Astrocyte (in vitro differentiated cells and primary cell): ENCODE measurements around the gene SLC26A1. TPM values are rescaled to one million over a fixed set of nuclear protein-coding genes. Genes with fewer than 3 reads are reported as not detected.

ENCODE experiments used
- DNase-seq: peaks from one replicate; pipeline ENCODE4 v3.0.0-alpha.2; 2010; ENCODE audit warnings: low read depth
- FAIRE-seq: peaks from 2 replicates; lab custom pipeline; 2011; peaks lifted over from hg19 to GRCh38; lab: Jason Lieb, UNC
- H2AFZ ChIP-seq: 2 replicates; pipeline ENCODE4 v1.6.0; 2012; ENCODE audit warnings: low read depth, low read length, inconsistent platforms
- H3K27ac ChIP-seq: 2 replicates; pipeline ENCODE4 v1.5.1; 2011; ENCODE audit warnings: low read depth, low read length, inconsistent platforms
- H3K27me3 ChIP-seq: 2 replicates; pipeline ENCODE4 v1.6.0; 2011; ENCODE audit warnings: low read length, inconsistent platforms; ENCODE audit not compliant: insufficient read depth
- H3K36me3 ChIP-seq: 2 replicates; pipeline ENCODE4 v1.5.1; 2011; ENCODE audit warnings: low read length, inconsistent platforms; ENCODE audit not compliant: insufficient read depth
- H3K4me1 ChIP-seq: 2 replicates; pipeline ENCODE4 v1.5.1; 2011; ENCODE audit warnings: low read length, inconsistent platforms; ENCODE audit not compliant: insufficient read depth
- H3K4me2 ChIP-seq: 2 replicates; pipeline ENCODE4 v1.6.0; 2012; ENCODE audit warnings: low read length, inconsistent platforms
- H3K4me3 ChIP-seq: 2 replicates; pipeline ENCODE4 v1.5.1; 2011; ENCODE audit warnings: low read depth, mild to moderate bottlenecking, low read length, inconsistent platforms; ENCODE audit not compliant: insufficient read depth
- H3K79me2 ChIP-seq: 2 replicates; pipeline ENCODE4 v1.6.0; 2012; ENCODE audit warnings: mild to moderate bottlenecking, low read length, inconsistent platforms; ENCODE audit not compliant: insufficient read depth
- H3K9ac ChIP-seq: 2 replicates; pipeline ENCODE4 v1.6.0; 2012; ENCODE audit warnings: mild to moderate bottlenecking, low read length, inconsistent platforms
- H3K9me3 ChIP-seq: 2 replicates; pipeline ENCODE4 v1.5.1; 2012; ENCODE audit warnings: low read depth, mild to moderate bottlenecking, low read length, inconsistent platforms; ENCODE audit not compliant: insufficient read depth
- H4K20me1 ChIP-seq: 2 replicates; pipeline ENCODE4 v1.6.0; 2012; ENCODE audit warnings: low read length, inconsistent platforms; ENCODE audit not compliant: insufficient read depth
- H3K27ac Mint-ChIP-seq: one replicate; pipeline ENCODE4 v1.8.0; 2021; ENCODE audit warnings: mild to moderate bottlenecking, mixed read lengths; ENCODE audit not compliant: unreplicated experiment
- H3K27me3 Mint-ChIP-seq: one replicate; pipeline ENCODE4 v1.8.0; 2021; ENCODE audit warnings: low read depth, mixed read lengths; ENCODE audit not compliant: unreplicated experiment
- H3K36me3 Mint-ChIP-seq: one replicate; pipeline ENCODE4 v1.8.0; 2021; ENCODE audit warnings: low read depth, mixed read lengths; ENCODE audit not compliant: unreplicated experiment
- H3K4me1 Mint-ChIP-seq: one replicate; pipeline ENCODE4 v1.8.0; 2021; ENCODE audit warnings: low read depth, mixed read lengths; ENCODE audit not compliant: unreplicated experiment
- H3K4me3 Mint-ChIP-seq: one replicate; pipeline ENCODE4 v1.8.0; 2021; ENCODE audit warnings: mild to moderate bottlenecking, moderate library complexity, mixed read lengths; ENCODE audit not compliant: unreplicated experiment
- H3K9me3 Mint-ChIP-seq: one replicate; pipeline ENCODE4 v1.8.0; 2021; ENCODE audit warnings: mild to moderate bottlenecking, mixed read lengths; ENCODE audit not compliant: unreplicated experiment
- EZH2 ChIP-seq: IDR thresholded peaks from 2 replicates; pipeline ENCODE4 v1.6.1; 2012; ENCODE audit warnings: mild to moderate bottlenecking, low read length, inconsistent platforms; ENCODE audit not compliant: insufficient read depth
- total RNA-seq: library from RNA; stranded (reverse); gene quantifications from 2 replicates; pipeline ENCODE4 v1.2.1, GENCODE V29; 2021
- TF ChIP-seq, protein P1 (sequence below): IDR thresholded peaks from 2 replicates; pipeline ENCODE4 v1.5.1; 2011; ENCODE audit warnings: low read depth, mild to moderate bottlenecking, inconsistent platforms, low read length, moderate library complexity; ENCODE audit not compliant: insufficient read depth

SLC26A1 gene
- total RNA-seq, 1 donor from 2014 or later, result 0.34 TPM

- Histone ChIP-seq H3K36me3 (no peaks in the 10 kb centered on the region), H3K27me3 (no peaks in the 10 kb centered on the region), H3K9ac (no peak overlapping the region), H3K4me3 (no peak overlapping the region), H3K9me3 (no peaks in the 10 kb centered on the region), H3K4me2 (peak overlapping the region; percentile 19), H3K79me2 (no peaks in the 10 kb centered on the region), H3K27ac (no peak overlapping the region), H3K4me1 (peaks cover 28% of the 10 kb centered on the region), H2AFZ (peak overlapping the region; percentile 52), H4K20me1 (no peaks in the 10 kb centered on the region)
- Mint-ChIP-seq H3K27ac (no peak overlapping the region), H3K36me3 (no peaks in the 10 kb centered on the region), H3K4me1 (peaks cover 2% of the 10 kb centered on the region), H3K27me3 (no peaks in the 10 kb centered on the region), H3K9me3 (no peaks in the 10 kb centered on the region), H3K4me3 (no peak overlapping the region)
- TF ChIP-seq, protein P1, sequence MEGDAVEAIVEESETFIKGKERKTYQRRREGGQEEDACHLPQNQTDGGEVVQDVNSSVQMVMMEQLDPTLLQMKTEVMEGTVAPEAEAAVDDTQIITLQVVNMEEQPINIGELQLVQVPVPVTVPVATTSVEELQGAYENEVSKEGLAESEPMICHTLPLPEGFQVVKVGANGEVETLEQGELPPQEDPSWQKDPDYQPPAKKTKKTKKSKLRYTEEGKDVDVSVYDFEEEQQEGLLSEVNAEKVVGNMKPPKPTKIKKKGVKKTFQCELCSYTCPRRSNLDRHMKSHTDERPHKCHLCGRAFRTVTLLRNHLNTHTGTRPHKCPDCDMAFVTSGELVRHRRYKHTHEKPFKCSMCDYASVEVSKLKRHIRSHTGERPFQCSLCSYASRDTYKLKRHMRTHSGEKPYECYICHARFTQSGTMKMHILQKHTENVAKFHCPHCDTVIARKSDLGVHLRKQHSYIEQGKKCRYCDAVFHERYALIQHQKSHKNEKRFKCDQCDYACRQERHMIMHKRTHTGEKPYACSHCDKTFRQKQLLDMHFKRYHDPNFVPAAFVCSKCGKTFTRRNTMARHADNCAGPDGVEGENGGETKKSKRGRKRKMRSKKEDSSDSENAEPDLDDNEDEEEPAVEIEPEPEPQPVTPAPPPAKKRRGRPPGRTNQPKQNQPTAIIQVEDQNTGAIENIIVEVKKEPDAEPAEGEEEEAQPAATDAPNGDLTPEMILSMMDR, result no peak
- no peak for TF ChIP-seq EZH2
- DNase-seq, result no peak
- FAIRE-seq, result no peak
Observed at GRCh38 chr4:1035510-1035909, 42.3 kb upstream of the SLC26A1 start.

GRCh38 chr4:1033840-1034551 is 40.8 kb upstream of the SLC26A1 start:
- Histone ChIP-seq H3K4me1 (peaks cover 17% of the 10 kb centered on the region), H3K9ac (peak overlapping the region; percentile 62), H2AFZ (peak overlapping the region; percentile 73), H3K27ac (peak overlapping the region; percentile 30), H3K9me3 (no peaks in the 10 kb centered on the region), H3K4me2 (peak overlapping the region; percentile 70), H3K27me3 (no peaks in the 10 kb centered on the region), H3K36me3 (no peaks in the 10 kb centered on the region), H3K4me3 (no peak overlapping the region), H3K79me2 (no peaks in the 10 kb centered on the region), H4K20me1 (no peaks in the 10 kb centered on the region)
- FAIRE-seq, result no peak
- peak; percentile 66 for DNase-seq
- Mint-ChIP-seq H3K27me3 (no peaks in the 10 kb centered on the region), H3K4me1 (no peaks in the 10 kb centered on the region), H3K4me3 (no peak overlapping the region), H3K36me3 (no peaks in the 10 kb centered on the region), H3K27ac (no peak overlapping the region), H3K9me3 (no peaks in the 10 kb centered on the region)
- TF ChIP-seq, protein P1, result no peak
- no peak for TF ChIP-seq EZH2

DNA sequence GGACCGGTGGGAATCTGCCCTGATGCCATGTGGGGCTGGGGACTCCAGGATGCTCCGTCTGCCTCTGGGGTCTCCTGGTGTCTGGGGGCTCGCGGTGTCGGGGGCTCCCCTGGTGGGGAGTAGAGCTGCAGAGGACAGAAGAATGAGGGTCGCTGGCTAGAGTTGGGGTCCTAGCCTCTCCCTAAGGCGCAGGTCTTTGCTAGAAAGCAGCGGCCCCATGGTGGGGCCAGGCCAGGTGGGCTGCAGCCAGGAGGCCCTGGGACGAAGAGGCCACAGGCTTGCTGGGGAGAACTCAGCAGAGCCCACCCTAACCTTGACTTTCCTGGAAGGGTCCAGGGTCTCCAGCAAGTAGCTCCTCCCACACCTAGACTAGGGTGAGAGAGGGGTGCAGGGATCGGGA is 39.7 kb upstream of the SLC26A1 start:
- H3K9ac ChIP-seq, result no peak overlapping the region
- Mint-ChIP-seq H3K4me1 (peaks cover 2% of the 10 kb centered on the region), H3K4me3 (no peak overlapping the region), H3K27ac (no peak overlapping the region), H3K36me3 (no peaks in the 10 kb centered on the region), H3K27me3 (no peaks in the 10 kb centered on the region), H3K9me3 (no peaks in the 10 kb centered on the region)
- no peak for TF ChIP-seq EZH2
- TF ChIP-seq, protein P1, result no peak
- H3K4me2 ChIP-seq, result no peak overlapping the region
- H3K36me3 ChIP-seq, result no peaks in the 10 kb centered on the region
- H3K27ac ChIP-seq, result no peak overlapping the region
- no peak overlapping the region for H3K4me3 ChIP-seq
- H3K27me3 ChIP-seq, result no peaks in the 10 kb centered on the region
- no peak overlapping the region for H2AFZ ChIP-seq
- no peak for DNase-seq
- H3K4me1 ChIP-seq, result peaks cover 17% of the 10 kb centered on the region
- no peaks in the 10 kb centered on the region for H3K79me2 ChIP-seq
- no peaks in the 10 kb centered on the region for H4K20me1 ChIP-seq
- FAIRE-seq, result no peak
- H3K9me3 ChIP-seq, result no peaks in the 10 kb centered on the region
